HG03108 (cell line): ENCODE data around the gene ULK4.
"Not testable (repeated sequence)": the region's sequence is repeated elsewhere in the genome, so short reads cannot be mapped to it uniquely, and the experiment has no call there.

Experiments
- ATAC-seq: cut with Tn5 transposase; IDR thresholded peaks from one replicate; pipeline ENCODE4 v1.9.1; 2021; ENCODE audit warnings: moderate library complexity; ENCODE audit not compliant: unreplicated experiment

ULK4 gene

GRCh38 chr3:41792806-41793205 lies 169.1 kb downstream of the ULK4 start:
- ATAC-seq, result no peak

GRCh38 chr3:41769106-41769505 lies 192.8 kb downstream of the ULK4 start:
- ATAC-seq, result no peak

GRCh38 chr3:41768363-41768762 lies 193.5 kb downstream of the ULK4 start:
- no peak for ATAC-seq

- ATAC-seq, result not testable (repeated sequence)
Measured at GRCh38 chr3:41762867-41763266, 199.0 kb downstream of the ULK4 start.

- no peak for ATAC-seq
Measured at GRCh38 chr3:41753651-41754050, 208.3 kb downstream of the ULK4 start.

GRCh38 chr3:41751597-41751996 lies 210.3 kb downstream of the ULK4 start:
- no peak for ATAC-seq

- ATAC-seq, result no peak
Measured at GRCh38 chr3:41749988-41750387, 211.9 kb downstream of the ULK4 start.

GRCh38 chr3:41746215-41746614 lies 215.7 kb downstream of the ULK4 start:
- no peak for ATAC-seq

- ATAC-seq, result no peak
Measured at GRCh38 chr3:41742121-41742520, 219.8 kb downstream of the ULK4 start.

- ATAC-seq, result no peak
Measured at GRCh38 chr3:41740374-41740886, 221.5 kb downstream of the ULK4 start.

- ATAC-seq, result no peak
Measured at GRCh38 chr3:41726891-41727290, 235.0 kb downstream of the ULK4 start.

- ATAC-seq, result no peak
Measured at GRCh38 chr3:41717641-41718040, 244.3 kb downstream of the ULK4 start.

- ATAC-seq, result no peak
Measured at GRCh38 chr3:41716471-41716870, 245.4 kb downstream of the ULK4 start.

GRCh38 chr3:41715376-41715775 lies 246.5 kb downstream of the ULK4 start:
- no peak for ATAC-seq

- no peak for ATAC-seq
Measured at GRCh38 chr3:41711651-41712050, 250.3 kb downstream of the ULK4 start.

GRCh38 chr3:41710646-41711388 lies 251.1 kb downstream of the ULK4 start:
- ATAC-seq, result no peak

- ATAC-seq, result not testable (repeated sequence)
Measured at GRCh38 chr3:41709213-41709612, 252.7 kb downstream of the ULK4 start.

GRCh38 chr3:41708176-41708575 lies 253.7 kb downstream of the ULK4 start:
- no peak for ATAC-seq

GRCh38 chr3:41705893-41706292 lies 256.0 kb downstream of the ULK4 start:
- no peak for ATAC-seq

GRCh38 chr3:41701191-41701698 lies 260.7 kb downstream of the ULK4 start:
- no peak for ATAC-seq

GRCh38 chr3:41700155-41700554 lies 261.7 kb downstream of the ULK4 start:
- no peak for ATAC-seq

GRCh38 chr3:41698898-41699297 lies 263.0 kb downstream of the ULK4 start:
- no peak for ATAC-seq

- ATAC-seq, result no peak
Measured at GRCh38 chr3:41697702-41698101, 264.2 kb downstream of the ULK4 start.
